GM18907 (cell line): ENCODE results near the gene SNRK.
"Not testable (repeated sequence)": the region's sequence is repeated elsewhere in the genome, so short reads cannot be mapped to it uniquely, and the experiment has no call there.

Experiments used
- ATAC-seq: cut with Tn5 transposase; IDR thresholded peaks from one replicate; pipeline ENCODE4 v1.9.1; 2021; ENCODE audit warnings: mild to moderate bottlenecking, moderate library complexity; ENCODE audit not compliant: unreplicated experiment

Gene SNRK

GRCh38 chr3:43343815-43344214 lies 57.5 kb downstream of the SNRK start:
- no peak for ATAC-seq

GRCh38 chr3:43344520-43344919 lies 58.2 kb downstream of the SNRK start:
- no peak for ATAC-seq

- ATAC-seq: no peak
Observed at GRCh38 chr3:43345246-43345645, 58.9 kb downstream of the SNRK start.

- ATAC-seq: no peak
Observed at GRCh38 chr3:43345877-43346276, 59.5 kb downstream of the SNRK start.

- no peak for ATAC-seq
Observed at GRCh38 chr3:43346978-43347749, 60.8 kb downstream of the SNRK start.

GRCh38 chr3:43347774-43348173 lies 61.4 kb downstream of the SNRK start:
- ATAC-seq: no peak

- ATAC-seq: no peak
Observed at GRCh38 chr3:43348350-43348749, 62.0 kb downstream of the SNRK start.

GRCh38 chr3:43348852-43349574 lies 62.7 kb downstream of the SNRK start:
- no peak for ATAC-seq

- ATAC-seq: no peak
Observed at GRCh38 chr3:43349716-43350115, 63.4 kb downstream of the SNRK start.

- no peak for ATAC-seq
Observed at GRCh38 chr3:43353393-43353792, 67.1 kb downstream of the SNRK start.

- ATAC-seq: no peak
Observed at GRCh38 chr3:43353923-43354670, 67.8 kb downstream of the SNRK start.

- ATAC-seq: not testable (repeated sequence)
Observed at GRCh38 chr3:43356033-43356432, 69.7 kb downstream of the SNRK start.

- no peak for ATAC-seq
Observed at GRCh38 chr3:43361077-43361476, 74.7 kb downstream of the SNRK start.

GRCh38 chr3:43362183-43362582 lies 75.8 kb downstream of the SNRK start:
- ATAC-seq: no peak

- no peak for ATAC-seq
Observed at GRCh38 chr3:43362961-43363360, 76.6 kb downstream of the SNRK start.

- ATAC-seq: no peak
Observed at GRCh38 chr3:43363621-43364266, 77.4 kb downstream of the SNRK start.

GRCh38 chr3:43364494-43364893 lies 78.2 kb downstream of the SNRK start:
- ATAC-seq: no peak

GRCh38 chr3:43364926-43365325 lies 78.6 kb downstream of the SNRK start:
- ATAC-seq: no peak

GRCh38 chr3:43365601-43366305 lies 79.4 kb downstream of the SNRK start:
- ATAC-seq: no peak

GRCh38 chr3:43366481-43366880 lies 80.1 kb downstream of the SNRK start:
- no peak for ATAC-seq

- no peak for ATAC-seq
Observed at GRCh38 chr3:43366885-43367284, 80.5 kb downstream of the SNRK start.
